ENCODE results near the gene IL26. TPM values are rescaled to one million over a fixed set of nuclear protein-coding genes. Genes with fewer than 3 reads are reported as not detected.

IL26 gene
- total and polyA plus RNA-seq, 2 of the 4 experiments (the other 2 are of a cell fraction) = not detected

GRCh38 chr12:68227356-68227755, 1.7 kb upstream of the IL26 start:
- no peak overlapping the region for H2AK5ac ChIP-seq (ENCODE audit: low read depth, low read length)
- H2BK20ac ChIP-seq (ENCODE audit: low read depth, low read length) = no peak overlapping the region
- H3K9me1 ChIP-seq (ENCODE audit: insufficient read depth, low read length) = no peaks in the 10 kb centered on the region
- no peak overlapping the region for H3K14ac ChIP-seq (replicated peaks; ENCODE audit: low read depth, low read length)
- POLR2A ChIA-PET (ENCODE audit: unreplicated experiment) = no interaction called here
- H3K4me2 ChIP-seq (ENCODE audit: low read depth, low read length) = no peak overlapping the region
- H3K79me1 ChIP-seq (ENCODE audit: low read depth in 1 of 2, low read length in 2 of 2) = no peaks in the 10 kb centered on the region
- no peak overlapping the region for H4K5ac ChIP-seq (ENCODE audit: low read depth, low read length)
- H3K9ac ChIP-seq (ENCODE audit: low read depth, low read length) = no peak overlapping the region
- H3K27me3 ChIP-seq (ENCODE audit: control insufficient read depth, insufficient read depth, low read length) = peaks cover 2% of the 10 kb centered on the region; the same call in 1 of the 2 replicates
- in situ Hi-C loops (cut with MboI; ENCODE audit: low sequenced_read_pairs) (loop anchor here (5.0 kb wide), 1 partner anchor 85 kb away; no protein-coding TSS in a partner anchor), dilution Hi-C loops (cut with HindIII; ENCODE audit: low sequenced_read_pairs, unreplicated experiment) (no loop called here), intact Hi-C loops (cut with micrococcal nuclease) (loop anchor here (10.0 kb wide), 2 partner anchors 417 to 577 kb away; partner anchors contain the start of gene MDM2)
- no peak overlapping the region for H3K4me3 ChIP-seq (ENCODE audit: insufficient read depth, low read depth, low read length)
- H3K36me3 ChIP-seq (ENCODE audit: control insufficient read depth, insufficient read depth, low read length) = no peaks in the 10 kb centered on the region
- H4K8ac ChIP-seq (ENCODE audit: low read depth in 2 of 2, low read length in 2 of 2) = no peak overlapping the region
- H3K18ac ChIP-seq (ENCODE audit: low read depth, low read length) = no peak overlapping the region
- H2BK5ac ChIP-seq (ENCODE audit: low read depth, low read length, poor library complexity, severe bottlenecking) = no peak overlapping the region
- no peaks in the 10 kb centered on the region for H3K9me3 ChIP-seq (ENCODE audit: control insufficient read depth, insufficient read depth, low read length)
- H4K91ac ChIP-seq (ENCODE audit: insufficient read depth, low read depth, low read length) = no peak overlapping the region
- no peak overlapping the region for H2AK9ac ChIP-seq (replicated peaks; ENCODE audit: low read depth, low read length, poor library complexity)
- TF ChIP-seq CTCF (conservative IDR thresholded peaks at IDR 0.05; ENCODE audit: low read depth, low read length) (no peak), BHLHE40 (IDR thresholded peaks at IDR 0.05; ENCODE audit: low read depth, low read length) (no peak), MXI1 (IDR thresholded peaks at IDR 0.05; ENCODE audit: borderline replicate concordance, low read depth, low read length) (no peak), FOS (IDR thresholded peaks at IDR 0.05; ENCODE audit: low read depth, low read length) (no peak)
- no peak overlapping the region for H3K56ac ChIP-seq (ENCODE audit: extremely low read depth, insufficient read depth, low read length)
- no peak overlapping the region for H2AFZ ChIP-seq (replicated peaks; ENCODE audit: low read length, poor library complexity)
- H2BK15ac ChIP-seq (ENCODE audit: low read depth, low read length) = no peak overlapping the region
- H3K4ac ChIP-seq (ENCODE audit: low read depth, low read length) = no peak overlapping the region
- ATAC-seq (ENCODE audit: low read depth) = no peak
- no peaks in the 10 kb centered on the region for H4K20me1 ChIP-seq (ENCODE audit: insufficient read depth, low read length)
- peaks cover 2% of the 10 kb centered on the region; the same call in 1 of the 2 replicates for H3K4me1 ChIP-seq (ENCODE audit: control insufficient read depth, insufficient read depth, low read length)
- CTCF ChIA-PET = interaction anchor here (0.5 kb wide), 1 partner anchor 89 kb away, joined by 4 read pairs; no protein-coding TSS in a partner anchor
- DNase-seq = no peak
- H2BK120ac ChIP-seq (ENCODE audit: low read depth, low read length) = no peak overlapping the region
- H3K23ac ChIP-seq (ENCODE audit: low read depth, low read length) = no peak overlapping the region
- H3K27ac ChIP-seq (ENCODE audit: insufficient read depth, low read length) = no peak overlapping the region
- BruUV-seq (replicated peaks) = no TSS peak
- WGBS, 2 experiments (ENCODE audit: extremely low coverage in 2 of 2, insufficient read length in 1 of 2) = no CpG with 5 or more reads among the region's 3 CpGs
